Mucosa of rectum (tissue), 2 donors: Measurements from ENCODE around the gene ATP1B3.

ENCODE experiments used
- H3K27ac ChIP-seq, 2 donors: one replicate each; pipeline ENCODE4 v1.7.0; 2013; ENCODE audit warnings: inconsistent platforms in 2 of 2, low read depth in 2 of 2, low read length in 2 of 2
- H3K27me3 ChIP-seq, 2 donors: one replicate each; pipeline ENCODE4 v1.7.0; 2013; ENCODE audit warnings: low read length in 2 of 2; ENCODE audit not compliant: control insufficient read depth in 2 of 2, insufficient read depth in 2 of 2
- H3K36me3 ChIP-seq, 2 donors: one replicate each; pipeline ENCODE4 v1.7.0; 2013; ENCODE audit warnings: low read length in 2 of 2; ENCODE audit not compliant: control insufficient read depth in 2 of 2, insufficient read depth in 2 of 2
- H3K4me1 ChIP-seq, 2 donors: one replicate each; pipeline ENCODE4 v1.7.0; 2013; ENCODE audit warnings: low read length in 2 of 2, mild to moderate bottlenecking in 1 of 2; ENCODE audit not compliant: control insufficient read depth in 2 of 2, insufficient read depth in 2 of 2
- H3K4me3 ChIP-seq, 2 donors: one replicate each; pipeline ENCODE4 v1.7.0; 2013; ENCODE audit warnings: low read length in 2 of 2
- H3K9ac ChIP-seq, 2 donors: one replicate each; pipeline ENCODE4 v1.7.0; 2013; ENCODE audit warnings: low read length in 2 of 2, low read depth in 1 of 2, mild to moderate bottlenecking in 1 of 2
- H3K9me3 ChIP-seq, 2 donors: one replicate each; pipeline ENCODE4 v1.7.0; 2013; ENCODE audit warnings: low read length in 2 of 2; ENCODE audit not compliant: control insufficient read depth in 2 of 2
- donor health status: healthy.
- donor health status: Normal muscosa, but diverticular disease.

The ATP1B3 gene

DNA sequence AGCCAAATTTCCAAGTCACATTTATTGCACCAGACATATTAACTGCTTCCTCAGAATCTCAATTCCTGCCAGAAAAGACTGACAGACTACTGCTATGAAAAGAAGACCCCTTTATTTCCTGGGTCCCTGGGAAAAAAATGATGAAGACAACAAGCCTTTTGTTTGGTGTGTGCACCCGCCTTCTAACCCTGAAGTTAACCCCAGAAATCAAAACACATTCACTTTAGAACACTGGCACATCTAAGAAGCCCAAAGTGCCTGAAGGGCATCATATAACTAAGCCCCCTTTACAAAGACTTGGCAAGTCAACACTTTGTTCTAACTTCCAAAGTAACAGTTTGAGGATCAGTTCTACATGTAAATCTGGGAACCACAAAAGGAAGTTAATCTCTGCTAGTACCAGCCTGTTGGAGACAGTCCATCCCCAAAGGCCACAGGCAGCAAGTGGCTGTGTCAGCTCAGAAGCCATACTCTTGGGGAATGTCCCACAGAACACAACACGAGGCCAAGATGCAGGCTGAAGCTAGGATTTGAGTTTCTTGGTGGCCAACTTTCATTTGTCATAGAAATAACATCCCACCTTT, 16.3 kb upstream of the ATP1B3 start:
- no peak overlapping the region for H3K4me3 ChIP-seq
- no peak overlapping the region for H3K9ac ChIP-seq
- H3K36me3 ChIP-seq, result no peaks in the 10 kb centered on the region
- no peaks in the 10 kb centered on the region for H3K27me3 ChIP-seq
- H3K9me3 ChIP-seq, result no peaks in the 10 kb centered on the region
- H3K27ac ChIP-seq, result peak overlapping the region; percentile 25 to 64
- H3K4me1 ChIP-seq, result peaks cover 0 to 8% of the 10 kb centered on the region in 2 donors

DNA sequence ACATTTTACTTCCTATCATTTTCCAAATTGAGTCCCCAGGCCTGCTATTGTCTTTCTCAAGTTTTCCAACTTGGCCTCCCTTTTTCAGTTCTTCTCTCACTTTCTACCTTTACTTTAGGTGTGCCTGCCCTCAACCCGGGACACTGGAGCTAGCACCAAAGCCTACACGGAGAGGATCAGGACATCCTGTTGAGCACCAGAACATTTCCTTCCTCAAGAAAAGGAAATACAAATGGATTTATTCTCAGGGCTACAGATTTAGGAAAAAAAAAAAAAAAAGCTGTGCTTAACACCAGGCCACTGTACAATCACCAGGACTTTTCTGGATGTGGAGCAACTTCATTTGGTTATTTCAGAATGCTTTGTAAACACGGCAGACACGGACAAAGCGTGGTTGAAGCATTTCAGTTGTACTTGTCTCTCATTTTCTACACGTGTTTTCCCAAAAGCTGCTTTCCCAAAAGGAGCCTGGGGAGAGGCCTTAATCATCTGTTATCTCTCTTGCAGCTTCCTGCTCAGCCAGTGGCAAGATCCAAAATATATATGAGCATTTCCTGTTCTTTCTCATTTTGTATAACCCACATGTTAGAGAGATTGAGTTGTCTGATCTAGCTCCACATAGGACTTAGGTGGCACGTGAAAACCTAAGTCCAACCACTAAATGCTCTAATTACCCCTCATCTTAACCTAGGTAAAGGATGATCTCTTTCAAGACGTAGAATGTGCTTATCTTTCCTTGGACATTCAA, 15.5 kb upstream of the ATP1B3 start:
- Histone ChIP-seq H3K9ac (no peak overlapping the region), H3K4me3 (no peak overlapping the region), H3K36me3 (no peaks in the 10 kb centered on the region), H3K27ac (no peak overlapping the region), H3K27me3 (no peaks in the 10 kb centered on the region), H3K9me3 (no peaks in the 10 kb centered on the region), H3K4me1 (peaks cover 0 to 8% of the 10 kb centered on the region in 2 donors)

DNA sequence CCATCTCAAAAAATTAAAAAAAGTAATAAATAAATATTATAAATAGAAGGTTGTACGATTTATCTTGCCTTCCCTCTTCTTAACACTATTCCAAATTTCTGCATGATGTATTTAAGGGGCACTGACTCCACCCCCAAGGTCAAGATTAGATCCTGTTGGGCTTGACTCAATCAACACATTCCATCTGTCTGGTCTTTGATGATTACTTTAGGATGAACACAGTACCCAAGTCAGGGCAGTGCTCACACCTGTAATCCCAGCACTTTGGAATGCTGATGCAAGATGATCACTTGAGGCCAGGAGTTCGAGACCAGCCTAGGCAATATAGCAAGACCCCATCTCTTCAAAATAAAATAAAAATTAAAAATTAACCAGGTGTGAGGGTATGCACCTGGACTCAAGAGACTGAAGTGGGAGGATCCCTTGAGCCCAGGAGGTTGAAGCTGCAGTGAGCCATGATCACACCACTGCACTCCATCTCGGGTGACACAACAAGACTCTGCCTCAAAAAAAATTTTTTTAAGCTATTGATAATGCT, 14.1 kb upstream of the ATP1B3 start:
- H3K27me3 ChIP-seq, result no peaks in the 10 kb centered on the region
- H3K9ac ChIP-seq, result no peak overlapping the region
- no peak overlapping the region for H3K27ac ChIP-seq
- no peaks in the 10 kb centered on the region for H3K36me3 ChIP-seq
- peaks cover 0 to 8% of the 10 kb centered on the region in 2 donors for H3K4me1 ChIP-seq
- H3K4me3 ChIP-seq, result no peak overlapping the region
- no peaks in the 10 kb centered on the region for H3K9me3 ChIP-seq

DNA sequence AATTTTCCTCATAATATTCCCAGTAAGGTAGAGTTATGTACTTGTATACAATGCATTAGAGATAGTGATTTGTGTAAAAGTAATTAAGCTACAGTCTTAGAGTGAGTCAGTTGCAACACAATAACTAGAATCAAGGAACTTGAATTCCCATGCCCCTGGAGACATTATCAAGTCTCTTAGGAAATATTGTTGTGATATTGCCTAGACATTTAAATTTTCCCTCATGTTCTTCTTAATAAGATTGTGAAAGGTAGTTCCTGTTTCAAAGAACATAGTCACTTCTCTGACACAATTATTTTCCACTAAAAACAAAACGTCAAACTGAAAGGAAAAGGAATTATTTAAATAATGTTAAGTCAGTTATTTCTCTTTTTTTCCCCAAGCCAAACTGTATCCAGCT, 13.0 kb upstream of the ATP1B3 start:
- Histone ChIP-seq H3K27me3 (no peaks in the 10 kb centered on the region), H3K4me3 (no peak overlapping the region), H3K9me3 (no peaks in the 10 kb centered on the region), H3K9ac (no peak overlapping the region), H3K4me1 (peaks cover 0 to 8% of the 10 kb centered on the region in 2 donors), H3K27ac (no peak overlapping the region), H3K36me3 (no peaks in the 10 kb centered on the region)

DNA sequence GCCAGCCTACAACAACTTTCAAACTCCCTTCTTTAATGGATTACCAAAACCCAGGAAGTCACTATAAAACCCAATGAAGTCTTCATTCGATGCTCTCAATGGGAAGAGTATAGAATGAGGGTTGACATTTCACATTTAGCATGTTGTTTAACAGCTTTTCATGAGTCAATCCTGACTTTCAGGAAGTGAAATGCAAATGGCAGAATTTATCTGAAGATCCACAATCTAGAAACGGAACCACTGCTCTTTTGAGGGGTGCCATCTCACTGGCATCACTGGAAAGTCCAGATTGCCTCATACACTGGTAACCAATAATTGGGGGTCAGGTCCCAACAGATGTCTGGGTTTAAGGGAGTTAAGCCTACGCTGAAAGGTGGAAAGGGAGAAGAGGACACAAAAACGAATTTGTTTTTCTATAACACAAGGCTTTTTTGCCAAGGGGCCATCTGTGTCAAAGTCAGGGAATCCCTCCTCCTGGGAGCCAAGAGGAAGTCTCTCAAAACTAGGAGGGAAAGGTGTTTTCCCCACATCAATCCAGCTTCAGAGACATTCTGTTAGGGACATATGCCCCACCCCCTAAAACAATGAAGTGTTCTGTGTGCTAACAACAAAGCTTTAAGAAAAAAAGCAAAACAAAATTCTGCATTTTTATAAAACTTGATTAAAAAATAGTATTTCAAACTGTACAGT, 12.0 kb upstream of the ATP1B3 start:
- no peak overlapping the region for H3K9ac ChIP-seq
- H3K4me1 ChIP-seq, result peaks cover 0 to 8% of the 10 kb centered on the region in 2 donors
- H3K4me3 ChIP-seq, result no peak overlapping the region
- no peaks in the 10 kb centered on the region for H3K36me3 ChIP-seq
- H3K9me3 ChIP-seq, result no peaks in the 10 kb centered on the region
- H3K27ac ChIP-seq, result no peak overlapping the region
- H3K27me3 ChIP-seq, result no peaks in the 10 kb centered on the region

DNA sequence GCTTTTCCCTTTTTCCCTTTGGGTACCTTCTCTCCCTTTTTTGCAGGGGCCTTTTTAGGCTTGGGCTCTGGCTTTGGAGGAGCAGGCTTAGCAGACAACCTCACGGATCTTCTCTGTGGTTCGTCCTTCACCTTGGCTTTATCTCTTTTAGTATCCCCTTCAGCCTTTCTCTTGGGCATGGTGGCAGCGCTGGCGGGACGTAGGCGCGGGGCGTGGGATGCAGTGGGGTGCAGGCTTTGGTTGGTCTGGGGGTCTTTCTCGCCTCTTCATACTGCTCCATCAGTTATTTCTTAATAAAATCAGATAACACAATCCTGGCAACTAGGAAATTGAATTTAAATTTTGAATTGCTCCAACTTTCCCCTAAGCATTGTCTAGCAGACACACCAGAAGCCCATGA, 11.3 kb upstream of the ATP1B3 start:
- no peaks in the 10 kb centered on the region for H3K9me3 ChIP-seq
- no peak overlapping the region for H3K27ac ChIP-seq
- no peaks in the 10 kb centered on the region for H3K27me3 ChIP-seq
- no peaks in the 10 kb centered on the region for H3K36me3 ChIP-seq
- no peak overlapping the region for H3K4me3 ChIP-seq
- H3K4me1 ChIP-seq, result peaks cover 0 to 3% of the 10 kb centered on the region in 2 donors
- H3K9ac ChIP-seq, result no peak overlapping the region

DNA sequence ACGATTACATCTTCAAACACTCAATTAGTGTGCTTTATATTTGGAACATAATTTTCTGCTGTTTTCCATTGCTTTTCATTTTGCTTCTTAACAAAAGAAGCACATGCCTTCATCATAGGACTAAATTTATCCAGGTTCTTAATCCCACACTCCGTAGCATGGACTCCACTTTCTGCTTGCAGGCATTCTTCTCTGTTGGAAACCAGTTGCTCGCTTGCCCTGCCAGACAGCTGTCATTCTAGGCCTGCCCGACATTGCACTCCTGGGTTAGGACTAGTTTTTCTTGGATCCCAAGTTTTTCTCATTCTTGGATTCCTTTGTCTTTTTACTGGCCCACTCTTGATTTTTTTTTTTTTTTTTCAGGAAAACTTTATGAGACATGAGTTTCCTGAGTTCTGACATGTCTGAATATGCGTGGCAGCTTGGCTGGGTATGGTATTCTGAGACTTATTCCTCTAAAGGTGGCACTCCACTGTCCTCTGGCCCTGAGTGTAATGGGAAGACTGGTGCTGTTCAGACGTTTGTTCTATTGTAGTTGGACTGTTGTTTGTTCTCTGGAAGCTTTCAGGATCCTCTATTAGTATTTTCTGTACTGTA, 6.3 kb upstream of the ATP1B3 start:
- Histone ChIP-seq H3K9me3 (no peaks in the 10 kb centered on the region), H3K4me3 (no peak overlapping the region), H3K9ac (no peak overlapping the region), H3K36me3 (no peaks in the 10 kb centered on the region), H3K27ac (no peak overlapping the region), H3K27me3 (no peaks in the 10 kb centered on the region), H3K4me1 (peaks cover 3 to 4% of the 10 kb centered on the region in 2 donors)

DNA sequence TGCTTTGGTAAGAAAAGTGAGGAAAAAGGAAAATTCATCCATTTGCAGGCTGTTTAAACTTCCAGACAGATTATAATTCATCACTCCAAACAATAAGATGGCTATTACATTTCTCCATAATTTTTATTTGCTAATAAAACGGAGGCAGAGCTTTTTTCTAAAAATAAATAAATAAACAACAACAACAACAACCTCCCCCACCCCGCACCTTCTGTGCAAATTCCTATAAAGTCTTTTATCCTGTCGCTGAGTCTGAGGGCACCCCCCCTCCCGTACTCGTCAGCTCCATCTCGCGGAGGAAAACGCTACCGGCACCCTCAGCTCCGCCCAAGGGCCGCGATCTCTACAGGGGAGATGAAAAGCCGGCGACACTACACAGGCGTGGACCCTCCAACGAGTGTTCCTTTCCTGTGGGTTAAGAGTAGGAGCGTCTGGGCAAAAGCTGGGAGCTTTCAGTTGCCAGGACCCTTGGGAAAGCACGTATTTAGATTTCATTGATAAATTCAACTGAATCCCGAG, 1.0 kb upstream of the ATP1B3 start:
- peaks cover 19 to 20% of the 10 kb centered on the region in 2 donors for H3K4me1 ChIP-seq
- no peaks in the 10 kb centered on the region for H3K36me3 ChIP-seq
- H3K9ac ChIP-seq, result peak overlapping the region; percentile 93 to 98
- H3K27me3 ChIP-seq, result no peaks in the 10 kb centered on the region
- peak overlapping the region; percentile 87 to 94 for H3K4me3 ChIP-seq
- H3K27ac ChIP-seq, result peak overlapping the region; percentile 99 to 100
- no peaks in the 10 kb centered on the region for H3K9me3 ChIP-seq

DNA sequence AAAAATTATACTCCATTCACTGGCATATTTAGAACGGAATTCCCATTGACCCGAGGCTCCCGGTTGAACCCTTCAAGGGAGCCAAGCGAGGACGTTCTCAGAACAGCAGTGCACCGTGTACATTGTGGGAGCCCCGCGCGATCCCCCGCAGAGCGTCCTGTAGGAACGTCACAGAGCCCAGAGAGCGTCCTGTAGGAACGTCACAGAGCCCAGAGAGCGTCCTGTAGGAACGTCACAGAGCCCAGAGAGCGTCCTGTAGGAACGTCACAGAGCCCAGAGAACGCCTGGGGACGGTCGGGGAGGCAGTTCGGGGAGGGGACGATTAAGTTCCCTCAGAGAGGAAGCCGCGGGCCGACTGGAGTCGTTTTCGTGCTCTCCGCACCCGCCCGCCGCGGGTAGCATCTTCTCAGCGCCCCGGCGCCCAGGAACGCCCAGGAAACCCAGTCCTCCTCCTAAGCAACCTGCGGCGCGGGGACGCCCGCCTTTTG, 506 bp upstream of the ATP1B3 start:
- Histone ChIP-seq H3K9me3 (no peaks in the 10 kb centered on the region), H3K27ac (peak overlapping the region; percentile 99 to 100)

More for the DNA sequence above, 506 bp upstream of the ATP1B3 start:
- Histone ChIP-seq H3K4me3 (peak overlapping the region; percentile 87 to 94), H3K27me3 (no peaks in the 10 kb centered on the region), H3K36me3 (no peaks in the 10 kb centered on the region), H3K9ac (peak overlapping the region; percentile 93 to 98), H3K4me1 (peaks cover 19 to 20% of the 10 kb centered on the region in 2 donors)
